Osteocyte (in vitro differentiated cells): ENCODE results near the gene BRINP3. TPM values are rescaled to one million over a fixed set of nuclear protein-coding genes. Genes with fewer than 3 reads are reported as not detected.
A peak's percentile ranks its signal among the peaks of the same experiment; 100 is the strongest.

Source experiments
- DNase-seq: peaks from one replicate; pipeline ENCODE4 v3.0.0; 2021; ENCODE audit warnings: mixed read lengths; ENCODE audit not compliant: unreplicated experiment; ENCODE audit errors: extremely low spot score
- H3K27ac Mint-ChIP-seq: one replicate; pipeline ENCODE4 v1.8.0; 2021; ENCODE audit warnings: mild to moderate bottlenecking, mixed read lengths; ENCODE audit not compliant: unreplicated experiment
- H3K27me3 Mint-ChIP-seq: one replicate; pipeline ENCODE4 v1.8.0; 2021; ENCODE audit warnings: mixed read lengths; ENCODE audit not compliant: unreplicated experiment
- H3K36me3 Mint-ChIP-seq: one replicate; pipeline ENCODE4 v1.8.0; 2021; ENCODE audit warnings: mixed read lengths; ENCODE audit not compliant: unreplicated experiment
- H3K4me1 Mint-ChIP-seq: one replicate; pipeline ENCODE4 v1.8.0; 2021; ENCODE audit warnings: mixed read lengths; ENCODE audit not compliant: unreplicated experiment
- H3K4me3 Mint-ChIP-seq: one replicate; pipeline ENCODE4 v1.8.0; 2021; ENCODE audit warnings: mild to moderate bottlenecking, moderate library complexity, mixed read lengths; ENCODE audit not compliant: unreplicated experiment
- H3K9me3 Mint-ChIP-seq: one replicate; pipeline ENCODE4 v1.8.0; 2021; ENCODE audit warnings: mixed read lengths; ENCODE audit not compliant: unreplicated experiment
- CTCF ChIP-seq: fragments of 200-600 bp; sonication (generic); IDR thresholded peaks from 2 replicates; pipeline ENCODE4 v1.5.0; 2021; ENCODE audit warnings: antibody characterized with exemption, mild to moderate bottlenecking, moderate library complexity
- total RNA-seq: library from RNA; stranded (reverse); gene quantifications from 2 replicates; pipeline ENCODE4 v1.2.1, GENCODE V29; 2021

The BRINP3 gene
- total RNA-seq, 1 donor from 2014 or later: 0.38 TPM

GRCh38 chr1:190323530-190323929 is 154.1 kb downstream of the BRINP3 start:
- no peaks in the 10 kb centered on the region for H3K27me3 Mint-ChIP-seq
- no peaks in the 10 kb centered on the region for H3K36me3 Mint-ChIP-seq
- H3K27ac Mint-ChIP-seq: no peak overlapping the region
- no peak overlapping the region for H3K4me3 Mint-ChIP-seq
- no peak for DNase-seq
- H3K4me1 Mint-ChIP-seq: peaks cover 12% of the 10 kb centered on the region
- TF ChIP-seq CTCF: no peak
- H3K9me3 Mint-ChIP-seq: no peaks in the 10 kb centered on the region

- Mint-ChIP-seq H3K4me3 (no peak overlapping the region), H3K27ac (no peak overlapping the region), H3K36me3 (no peaks in the 10 kb centered on the region), H3K4me1 (peaks cover under 1% of the 10 kb centered on the region), H3K9me3 (no peaks in the 10 kb centered on the region), H3K27me3 (no peaks in the 10 kb centered on the region)
- no peak for TF ChIP-seq CTCF
- DNase-seq: no peak
Measured at GRCh38 chr1:190322274-190322673, 155.4 kb downstream of the BRINP3 start.

- DNase-seq: no peak
Measured at GRCh38 chr1:190320952-190321351, 156.7 kb downstream of the BRINP3 start.

GRCh38 chr1:190312763-190313162 is 164.9 kb downstream of the BRINP3 start:
- Mint-ChIP-seq H3K36me3 (no peaks in the 10 kb centered on the region), H3K4me3 (no peak overlapping the region), H3K9me3 (no peaks in the 10 kb centered on the region), H3K27me3 (no peaks in the 10 kb centered on the region), H3K27ac (no peak overlapping the region), H3K4me1 (no peaks in the 10 kb centered on the region)
- no peak for TF ChIP-seq CTCF
- DNase-seq: no peak

More at GRCh38 chr1:190320952-190321351, 156.7 kb downstream of the BRINP3 start:
- Mint-ChIP-seq H3K36me3 (no peaks in the 10 kb centered on the region), H3K27me3 (no peaks in the 10 kb centered on the region), H3K9me3 (no peaks in the 10 kb centered on the region), H3K4me3 (no peak overlapping the region), H3K4me1 (no peaks in the 10 kb centered on the region), H3K27ac (no peak overlapping the region)
- TF ChIP-seq CTCF: peak; percentile 70

- Mint-ChIP-seq H3K27me3 (no peaks in the 10 kb centered on the region), H3K4me1 (no peaks in the 10 kb centered on the region), H3K36me3 (no peaks in the 10 kb centered on the region), H3K9me3 (peaks cover 6% of the 10 kb centered on the region), H3K4me3 (no peak overlapping the region), H3K27ac (no peak overlapping the region)
- no peak for TF ChIP-seq CTCF
- no peak for DNase-seq
Measured at GRCh38 chr1:190303501-190303900, 174.2 kb downstream of the BRINP3 start.
